Left lung (tissue), 10 donors: ENCODE data around the gene SDHB. TPM values are rescaled to one million over a fixed set of nuclear protein-coding genes. Genes with fewer than 3 reads are reported as not detected.
"Not testable (repeated sequence)": the region's sequence is repeated elsewhere in the genome, so short reads cannot be mapped to it uniquely, and the experiment has no call there.

ENCODE experiments used
- ATAC-seq: fragments of 200-7000 bp; cut with Tn5 transposase; one replicate; pipeline ENCODE4 v1.9.1; 2020; ENCODE audit warnings: moderate library complexity
- DNase-seq, 4 donors: peaks; one replicate each; pipeline ENCODE4 v3.0.0-alpha.2; 2013 to 2020
- H3K27ac ChIP-seq, 2 donors: fragments of 200-600 bp; sonication (generic) in 1 of 2; one replicate each; pipeline versions ENCODE4 v1.5.0 to v1.8.0; 2020 to 2021
- H3K27me3 ChIP-seq, 2 donors: fragments of 200-600 bp; sonication (generic) in 1 of 2; one replicate each; pipeline versions ENCODE4 v1.5.0 to v1.8.0; 2020 to 2021
- H3K36me3 ChIP-seq, 2 donors: fragments of 200-600 bp; sonication (generic) in 1 of 2; one replicate each; pipeline versions ENCODE4 v1.5.0 to v1.8.0; 2020 to 2021
- H3K4me1 ChIP-seq, 2 donors: fragments of 200-600 bp; one replicate each; pipeline ENCODE4 v1.8.0; 2021
- H3K4me3 ChIP-seq, 2 donors: fragments of 200-600 bp; sonication (generic) in 1 of 2; one replicate each; pipeline versions ENCODE4 v1.5.0 to v1.8.0; 2020 to 2021; ENCODE audit warnings: mild to moderate bottlenecking in 1 of 2
- H3K9me3 ChIP-seq, 2 donors: fragments of 200-600 bp; sonication (generic) in 1 of 2; one replicate each; pipeline versions ENCODE4 v1.5.0 to v1.8.0; 2020 to 2021
- CTCF ChIP-seq, 2 donors: fragments of 200-600 bp; sonication (generic) in 1 of 2; IDR thresholded peaks; one replicate each; pipeline versions ENCODE4 v1.5.0 to v1.8.0; 2021; ENCODE audit warnings: antibody characterized with exemption in 2 of 2
- intact Hi-C, 2 donors: fragments of 100-400 bp; cut with DNase I; formaldehyde crosslinking; loops; one replicate each; pipeline versions ENCODE4 v1.11.2 to v1.14.2; 2022
- polyA plus RNA-seq, 6 donors: library from polyadenylated mRNA; unstranded; fragments of 120-200 nt; gene quantifications; one replicate each; pipeline ENCODE4 v1.2.1, GENCODE V29; 2013; ENCODE audit not compliant: insufficient read length in 6 of 6
- total RNA-seq, 2 donors: library from RNA; stranded (reverse); fragmentation: NEBNext Ultra II Directional; extraction: Animal tissue kit (Norgen Biotek cat#: 25700); gene quantifications; one replicate each; pipeline ENCODE4 v1.2.1, GENCODE V29; 2021
- donor health status: DM: no; HTN: yes; CAD: no.
- donor health status: DM: no; HTN: no; CAD: no.

The SDHB gene
- total and polyA plus RNA-seq, 8 donors: 86.8 to 110 (median 98.1) TPM

GRCh38 chr1:17066361-17067068 lies 12.7 kb upstream of the SDHB start:
- no peak overlapping the region for H3K4me3 ChIP-seq
- intact Hi-C loops: no loop called here
- H3K27me3 ChIP-seq: no peaks in the 10 kb centered on the region
- TF ChIP-seq CTCF (IDR thresholded peaks at IDR 0.05): no peak
- ATAC-seq: peak; percentile 48
- peaks cover 0 to 50% of the 10 kb centered on the region in 2 donors for H3K4me1 ChIP-seq
- peaks cover 0 to 20% of the 10 kb centered on the region in 2 donors for H3K36me3 ChIP-seq
- H3K9me3 ChIP-seq: peaks cover 0 to 3% of the 10 kb centered on the region in 2 donors
- H3K27ac ChIP-seq: peak overlapping the region; percentile 23 to 92
- no peak for DNase-seq

- peaks cover 0 to 3% of the 10 kb centered on the region in 2 donors for H3K9me3 ChIP-seq
- peak overlapping the region; percentile 23 to 92 for H3K27ac ChIP-seq
- DNase-seq (no peak), ATAC-seq (peak; percentile 13)
- TF ChIP-seq CTCF (IDR thresholded peaks at IDR 0.05): no peak
- no peaks in the 10 kb centered on the region for H3K27me3 ChIP-seq
- peaks cover 0 to 59% of the 10 kb centered on the region in 2 donors for H3K4me1 ChIP-seq
- intact Hi-C loops: no loop called here
- H3K4me3 ChIP-seq: no peak overlapping the region
- peaks cover 0 to 20% of the 10 kb centered on the region in 2 donors for H3K36me3 ChIP-seq
Measured at GRCh38 chr1:17065666-17066065, 11.8 kb upstream of the SDHB start.

- H3K9me3 ChIP-seq, H3K27me3 ChIP-seq, H3K36me3 ChIP-seq, DNase-seq, H3K4me3 ChIP-seq, ATAC-seq: not testable (repeated sequence)
- peak overlapping the region in 1 of 2 donors; percentile 73 for H3K27ac ChIP-seq
- H3K4me1 ChIP-seq: peaks cover 0 to 66% of the 10 kb centered on the region in 2 donors
- intact Hi-C loops: loop anchor here in 1 of 2 donors (5.0 kb wide), 1 partner anchor 175 kb away; no protein-coding TSS in a partner anchor
Measured at GRCh38 chr1:17062751-17063150, 8.9 kb upstream of the SDHB start.

- H3K4me3 ChIP-seq: no peak overlapping the region
- peaks cover 0 to 3% of the 10 kb centered on the region in 2 donors for H3K9me3 ChIP-seq
- no peak for DNase-seq
- no peak for TF ChIP-seq CTCF (IDR thresholded peaks at IDR 0.05)
- no peak for ATAC-seq
- peaks cover 0 to 59% of the 10 kb centered on the region in 2 donors for H3K4me1 ChIP-seq
- H3K36me3 ChIP-seq: no peaks in the 10 kb centered on the region
- intact Hi-C loops: loop anchor here in 1 of 2 donors (5.0 kb wide), 1 partner anchor 175 kb away; no protein-coding TSS in a partner anchor
- no peaks in the 10 kb centered on the region for H3K27me3 ChIP-seq
- peak overlapping the region in 1 of 2 donors; percentile 73 for H3K27ac ChIP-seq
Measured at GRCh38 chr1:17061892-17062291, 8.1 kb upstream of the SDHB start.

GRCh38 chr1:17061486-17061885 lies 7.7 kb upstream of the SDHB start:
- intact Hi-C loops: loop anchor here in 1 of 2 donors (5.0 kb wide), 1 partner anchor 176 kb away; no protein-coding TSS in a partner anchor
- DNase-seq: no peak
- H3K36me3 ChIP-seq: no peaks in the 10 kb centered on the region

More at GRCh38 chr1:17061486-17061885, 7.7 kb upstream of the SDHB start:
- TF ChIP-seq CTCF (IDR thresholded peaks at IDR 0.05): no peak
- no peak for ATAC-seq
- peaks cover 0 to 55% of the 10 kb centered on the region in 2 donors for H3K4me1 ChIP-seq
- H3K27ac ChIP-seq: peak overlapping the region in 1 of 2 donors; percentile 73
- H3K4me3 ChIP-seq: no peak overlapping the region
- no peaks in the 10 kb centered on the region for H3K27me3 ChIP-seq
- peaks cover 0 to 3% of the 10 kb centered on the region in 2 donors for H3K9me3 ChIP-seq
